ENCODE measurements around the gene HTT. TPM values are rescaled to one million over a fixed set of nuclear protein-coding genes. Genes with fewer than 3 reads are reported as not detected.

The HTT gene
- total RNA-seq, 1 experiment from 2014 or later: 37.4 TPM

- peaks cover 6% of the 10 kb centered on the region; the same call in 1 of the 2 replicates for H3K79me2 ChIP-seq (ENCODE audit: insufficient read depth, low read length)
- no peaks in the 10 kb centered on the region for H3K9me2 ChIP-seq (ENCODE audit: insufficient read depth)
- no peaks in the 10 kb centered on the region for H3K9me3 ChIP-seq (ENCODE audit: control insufficient read depth in 1 of 2, insufficient read depth in 1 of 2, low read depth in 1 of 2, low read length in 2 of 2)
- peak overlapping the region; percentile 68 for H3K9ac ChIP-seq (ENCODE audit: low read length)
- TF ChIP-seq ZFX (IDR thresholded peaks at IDR 0.05): peak; percentile 52; the same call in 1 of the 2 replicates
- TF ChIP-seq YY1 (IDR thresholded peaks at IDR 0.05; ENCODE audit: extremely low read depth, insufficient replicate concordance, low read depth, low read length): no peak
- TF ChIP-seq CEBPB (IDR thresholded peaks at IDR 0.05; ENCODE audit: low read depth): no peak
- no peak for TF ChIP-seq ZBTB33 (IDR thresholded peaks at IDR 0.05; ENCODE audit: extremely low read depth, insufficient replicate concordance, low read length)
- TF ChIP-seq SP1 (IDR thresholded peaks at IDR 0.05; ENCODE audit: low read depth): no peak
- no peak for TF ChIP-seq POLR2AphosphoS5 (IDR thresholded peaks at IDR 0.05; ENCODE audit: low read depth, low read length)
- peak overlapping the region; percentile 65 for H2AFZ ChIP-seq (ENCODE audit: low read depth, low read length, poor library complexity, severe bottlenecking)
- no peaks in the 10 kb centered on the region for H3K36me3 ChIP-seq (ENCODE audit: control insufficient read depth in 1 of 2, insufficient read depth in 2 of 2, low read length in 2 of 2)
- intact Hi-C loops (cut with micrococcal nuclease): no loop called here
- H3K27ac ChIP-seq (ENCODE audit: low read depth, low read length): peak overlapping the region; percentile 82
- peak overlapping the region; percentile 98 for H3K4me2 ChIP-seq (ENCODE audit: low read length)
- DNase-seq (ENCODE audit: low read depth, low spot score): peak; percentile 8
- no peaks in the 10 kb centered on the region for H4K20me1 ChIP-seq (ENCODE audit: insufficient read depth)
- ChIA-PET CTCF (no interaction called here), RAD21 (ENCODE audit: low non-redundant PET in 1 of 2, low total read pairs in 2 of 2, uncharacterized antibody in 2 of 2, unreplicated experiment in 2 of 2) (no interaction called here), POLR2A (no interaction called here)
- H3K4me3 ChIP-seq (replicated peaks in 1 of 2; ENCODE audit: low read depth in 1 of 2, low read length in 2 of 2): peak overlapping the region; percentile 73 to 76
- peak; percentile 59 for ATAC-seq
- no peaks in the 10 kb centered on the region for H3K27me3 ChIP-seq (ENCODE audit: insufficient read depth, low read length)
- no TSS peak for BruUV-seq (replicated peaks)
- H3K4me1 ChIP-seq (ENCODE audit: control insufficient read depth in 1 of 2, insufficient read depth in 2 of 2, low read length in 2 of 2): peaks cover 14 to 24% of the 10 kb centered on the region in 2 experiments
Measured at GRCh38 chr4:3291969-3292570, 217.6 kb downstream of the HTT start.
